Measurements from ENCODE around the gene FAM117A.

GRCh38 chr17:49749730-49750129 lies 14.2 kb downstream of the FAM117A start:
- no peak for TF ChIP-seq CTCF (IDR thresholded peaks at IDR 0.05)
- TF ChIP-seq POLR2A (IDR thresholded peaks at IDR 0.05): no peak

Data from adrenal gland (tissue), 5 donors.